HEK293 (cell line): Measurements from ENCODE around the gene TCF12.

Source experiments
- PRDM10 ChIP-seq: fragments of 450-650 bp; formaldehyde crosslinking; IDR thresholded peaks from 2 replicates; pipeline ENCODE4 v1.5.1; 2016; ENCODE audit warnings: missing biosample characterization, missing genetic modification characterization
- ZBTB44 ChIP-seq: fragments of 450-650 bp; IDR thresholded peaks from 2 replicates; pipeline ENCODE4 v1.5.1; 2018; ENCODE audit warnings: missing biosample characterization, mild to moderate bottlenecking, missing genetic modification characterization
- ZFP69B ChIP-seq: fragments of 450-650 bp; formaldehyde crosslinking; IDR thresholded peaks from 2 replicates; pipeline ENCODE4 v1.5.1; 2016; ENCODE audit warnings: missing biosample characterization, missing genetic modification characterization
- ZNF24 ChIP-seq: fragments of 450-650 bp; formaldehyde crosslinking; IDR thresholded peaks from 2 replicates; pipeline ENCODE4 v1.5.1; 2016; ENCODE audit warnings: missing biosample characterization, missing genetic modification characterization
- ZNF274 ChIP-seq, 2 experiments: fragments of 200-500 bp in 1 of 2; fragments of 450-650 bp in 1 of 2; sonication (Bioruptor generic) in 1 of 2; formaldehyde crosslinking in 1 of 2; IDR thresholded peaks; 2 replicates each; pipeline versions ENCODE4 v1.5.1 to v1.6.1; 2014 to 2016; ENCODE audit warnings: borderline replicate concordance in 1 of 2, inconsistent platforms in 1 of 2, low read length in 1 of 2, missing biosample characterization in 1 of 2, missing genetic modification characterization in 1 of 2
- ZNF549 ChIP-seq: fragments of 450-650 bp; IDR thresholded peaks from 2 replicates; pipeline ENCODE4 v1.5.1; 2018; ENCODE audit warnings: missing biosample characterization, missing genetic modification characterization, mild to moderate bottlenecking, inconsistent platforms, moderate library complexity
- TF ChIP-seq, protein P1 (sequence below): fragments of 450-650 bp; formaldehyde crosslinking; IDR thresholded peaks from 2 replicates; pipeline ENCODE4 v1.5.1; 2016; ENCODE audit warnings: missing biosample characterization, missing genetic modification characterization
- TF ChIP-seq, protein P2 (sequence below): fragments of 450-650 bp; formaldehyde crosslinking; IDR thresholded peaks from 2 replicates; pipeline ENCODE4 v1.5.1; 2016; ENCODE audit warnings: missing biosample characterization, missing genetic modification characterization
- TF ChIP-seq, protein P3 (sequence below): fragments of 450-650 bp; formaldehyde crosslinking; IDR thresholded peaks from 2 replicates; pipeline ENCODE4 v1.5.1; 2016; ENCODE audit warnings: missing biosample characterization, missing genetic modification characterization

DNA sequence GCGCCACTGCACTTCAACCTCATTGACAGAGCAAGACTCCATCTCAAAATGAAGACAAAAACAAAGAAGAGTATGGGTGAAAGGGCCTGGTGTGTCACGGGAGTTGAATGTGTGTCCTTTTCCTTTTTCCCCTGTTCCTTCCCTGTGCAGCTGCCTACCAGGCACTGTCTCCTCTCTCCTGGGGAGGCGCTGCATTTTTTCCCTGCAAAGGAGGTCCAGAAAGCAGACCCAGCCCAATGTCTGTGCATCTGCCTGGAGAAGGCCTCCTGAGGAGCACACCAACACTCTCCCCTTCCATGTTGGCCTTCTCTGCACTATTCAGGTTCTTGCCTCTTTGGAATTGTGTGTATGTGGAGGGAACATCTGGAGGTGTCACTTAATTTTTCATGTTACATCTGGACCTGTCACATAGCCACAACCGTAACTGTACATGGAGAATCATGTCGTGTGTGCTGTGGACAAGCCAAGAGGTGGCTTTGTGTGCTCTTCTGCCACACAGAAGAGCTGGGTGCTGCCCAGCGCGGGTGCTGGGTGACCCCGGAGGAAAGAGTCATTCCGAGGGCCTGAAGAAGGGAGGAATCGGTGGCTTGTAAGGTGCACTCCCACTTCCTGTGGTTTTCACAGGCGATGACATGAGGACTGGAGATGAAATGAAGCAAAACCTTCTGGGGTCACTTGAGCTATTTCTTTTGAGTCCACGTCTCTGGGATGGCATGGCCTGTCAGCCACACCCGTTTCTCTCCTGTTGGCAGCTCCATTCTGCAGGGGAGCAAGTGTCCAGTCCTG lies 411.3 kb downstream of the TCF12 start:
- TF ChIP-seq ZNF549 (tag by site-specific recombination): no peak
- no peak for TF ChIP-seq ZBTB44
- no peak for TF ChIP-seq ZFP69B (tag by site-specific recombination)
- no peak for TF ChIP-seq ZNF24 (tag by site-specific recombination)
- TF ChIP-seq, protein P1, sequence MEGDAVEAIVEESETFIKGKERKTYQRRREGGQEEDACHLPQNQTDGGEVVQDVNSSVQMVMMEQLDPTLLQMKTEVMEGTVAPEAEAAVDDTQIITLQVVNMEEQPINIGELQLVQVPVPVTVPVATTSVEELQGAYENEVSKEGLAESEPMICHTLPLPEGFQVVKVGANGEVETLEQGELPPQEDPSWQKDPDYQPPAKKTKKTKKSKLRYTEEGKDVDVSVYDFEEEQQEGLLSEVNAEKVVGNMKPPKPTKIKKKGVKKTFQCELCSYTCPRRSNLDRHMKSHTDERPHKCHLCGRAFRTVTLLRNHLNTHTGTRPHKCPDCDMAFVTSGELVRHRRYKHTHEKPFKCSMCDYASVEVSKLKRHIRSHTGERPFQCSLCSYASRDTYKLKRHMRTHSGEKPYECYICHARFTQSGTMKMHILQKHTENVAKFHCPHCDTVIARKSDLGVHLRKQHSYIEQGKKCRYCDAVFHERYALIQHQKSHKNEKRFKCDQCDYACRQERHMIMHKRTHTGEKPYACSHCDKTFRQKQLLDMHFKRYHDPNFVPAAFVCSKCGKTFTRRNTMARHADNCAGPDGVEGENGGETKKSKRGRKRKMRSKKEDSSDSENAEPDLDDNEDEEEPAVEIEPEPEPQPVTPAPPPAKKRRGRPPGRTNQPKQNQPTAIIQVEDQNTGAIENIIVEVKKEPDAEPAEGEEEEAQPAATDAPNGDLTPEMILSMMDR (tag by site-specific recombination): no peak
- TF ChIP-seq ZNF274 (IDR thresholded peaks at IDR 0.05; ENCODE audit: low read length): no peak
- TF ChIP-seq ZNF274 (tag by site-specific recombination; IDR thresholded peaks at IDR 0.05; ENCODE audit: borderline replicate concordance): no peak
- TF ChIP-seq, protein P2, sequence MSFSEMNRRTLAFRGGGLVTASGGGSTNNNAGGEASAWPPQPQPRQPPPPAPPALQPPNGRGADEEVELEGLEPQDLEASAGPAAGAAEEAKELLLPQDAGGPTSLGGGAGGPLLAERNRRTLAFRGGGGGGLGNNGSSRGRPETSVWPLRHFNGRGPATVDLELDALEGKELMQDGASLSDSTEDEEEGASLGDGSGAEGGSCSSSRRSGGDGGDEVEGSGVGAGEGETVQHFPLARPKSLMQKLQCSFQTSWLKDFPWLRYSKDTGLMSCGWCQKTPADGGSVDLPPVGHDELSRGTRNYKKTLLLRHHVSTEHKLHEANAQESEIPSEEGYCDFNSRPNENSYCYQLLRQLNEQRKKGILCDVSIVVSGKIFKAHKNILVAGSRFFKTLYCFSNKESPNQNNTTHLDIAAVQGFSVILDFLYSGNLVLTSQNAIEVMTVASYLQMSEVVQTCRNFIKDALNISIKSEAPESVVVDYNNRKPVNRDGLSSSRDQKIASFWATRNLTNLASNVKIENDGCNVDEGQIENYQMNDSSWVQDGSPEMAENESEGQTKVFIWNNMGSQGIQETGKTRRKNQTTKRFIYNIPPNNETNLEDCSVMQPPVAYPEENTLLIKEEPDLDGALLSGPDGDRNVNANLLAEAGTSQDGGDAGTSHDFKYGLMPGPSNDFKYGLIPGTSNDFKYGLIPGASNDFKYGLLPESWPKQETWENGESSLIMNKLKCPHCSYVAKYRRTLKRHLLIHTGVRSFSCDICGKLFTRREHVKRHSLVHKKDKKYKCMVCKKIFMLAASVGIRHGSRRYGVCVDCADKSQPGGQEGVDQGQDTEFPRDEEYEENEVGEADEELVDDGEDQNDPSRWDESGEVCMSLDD (tag by site-specific recombination): no peak
- TF ChIP-seq, protein P3, sequence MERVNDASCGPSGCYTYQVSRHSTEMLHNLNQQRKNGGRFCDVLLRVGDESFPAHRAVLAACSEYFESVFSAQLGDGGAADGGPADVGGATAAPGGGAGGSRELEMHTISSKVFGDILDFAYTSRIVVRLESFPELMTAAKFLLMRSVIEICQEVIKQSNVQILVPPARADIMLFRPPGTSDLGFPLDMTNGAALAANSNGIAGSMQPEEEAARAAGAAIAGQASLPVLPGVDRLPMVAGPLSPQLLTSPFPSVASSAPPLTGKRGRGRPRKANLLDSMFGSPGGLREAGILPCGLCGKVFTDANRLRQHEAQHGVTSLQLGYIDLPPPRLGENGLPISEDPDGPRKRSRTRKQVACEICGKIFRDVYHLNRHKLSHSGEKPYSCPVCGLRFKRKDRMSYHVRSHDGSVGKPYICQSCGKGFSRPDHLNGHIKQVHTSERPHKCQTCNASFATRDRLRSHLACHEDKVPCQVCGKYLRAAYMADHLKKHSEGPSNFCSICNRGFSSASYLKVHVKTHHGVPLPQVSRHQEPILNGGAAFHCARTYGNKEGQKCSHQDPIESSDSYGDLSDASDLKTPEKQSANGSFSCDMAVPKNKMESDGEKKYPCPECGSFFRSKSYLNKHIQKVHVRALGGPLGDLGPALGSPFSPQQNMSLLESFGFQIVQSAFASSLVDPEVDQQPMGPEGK: no peak
- TF ChIP-seq PRDM10 (tag by site-specific recombination): no peak
